Endodermal cell (in vitro differentiated cells): ENCODE measurements around the gene TSPAN9. TPM values are rescaled to one million over a fixed set of nuclear protein-coding genes. Genes with fewer than 3 reads are reported as not detected.

Experiments used
- DNase-seq: peaks from one replicate; pipeline ENCODE4 v3.0.0-alpha.2; 2017
- H3K27ac ChIP-seq: 2 replicates; pipeline ENCODE4 v1.5.1; 2013; ENCODE audit warnings: mild to moderate bottlenecking, low read depth, low read length, moderate library complexity
- H3K27me3 ChIP-seq: 2 replicates; pipeline ENCODE4 v1.6.1; 2013; ENCODE audit warnings: mild to moderate bottlenecking, low read length, moderate library complexity; ENCODE audit not compliant: insufficient read depth, control insufficient read depth, poor library complexity, severe bottlenecking
- H3K36me3 ChIP-seq: 2 replicates; pipeline ENCODE4 v1.7.0; 2013; ENCODE audit warnings: mild to moderate bottlenecking, low read length, moderate library complexity; ENCODE audit not compliant: control insufficient read depth, insufficient read depth
- H3K4me1 ChIP-seq: one replicate; pipeline ENCODE4 v1.7.0; 2013; ENCODE audit warnings: low read length; ENCODE audit not compliant: control insufficient read depth, insufficient read depth
- H3K4me3 ChIP-seq: 2 replicates; pipeline ENCODE4 v1.5.1; 2013; ENCODE audit warnings: mild to moderate bottlenecking, low read length, moderate library complexity
- H3K9ac ChIP-seq: 2 replicates; pipeline ENCODE4 v1.6.1; 2013; ENCODE audit warnings: mild to moderate bottlenecking, low read length, moderate library complexity; ENCODE audit not compliant: poor library complexity, severe bottlenecking; ENCODE audit errors: extremely low read depth
- H3K9me3 ChIP-seq: 2 replicates; pipeline ENCODE4 v1.6.1; 2013; ENCODE audit warnings: mild to moderate bottlenecking, low read length, moderate library complexity; ENCODE audit not compliant: control insufficient read depth
- H3K27ac Mint-ChIP-seq: 2 replicates; pipeline ENCODE4 v1.8.0; 2020; ENCODE audit warnings: mixed read lengths
- H3K27me3 Mint-ChIP-seq: 2 replicates; pipeline ENCODE4 v1.8.0; 2021; ENCODE audit warnings: mild to moderate bottlenecking, mixed read lengths; ENCODE audit not compliant: insufficient read depth
- H3K36me3 Mint-ChIP-seq: 2 replicates; pipeline ENCODE4 v1.8.0; 2020; ENCODE audit warnings: low read depth, mixed read lengths
- H3K4me1 Mint-ChIP-seq: 2 replicates; pipeline ENCODE4 v1.8.0; 2020; ENCODE audit warnings: mixed read lengths
- H3K4me3 Mint-ChIP-seq: 2 replicates; pipeline ENCODE4 v1.8.0; 2020; ENCODE audit warnings: mild to moderate bottlenecking, moderate library complexity, mixed read lengths
- H3K9me3 Mint-ChIP-seq: 2 replicates; pipeline ENCODE4 v1.8.0; 2020; ENCODE audit warnings: mild to moderate bottlenecking, mixed read lengths
- WGBS, 2 experiments: methylation state at CpG; one replicate each; pipeline versions ENCODE4 v1.1.5 to v1.1.7; 2013; ENCODE audit warnings: missing lambda C conversion rate in 2 of 2, mixed read lengths in 1 of 2; ENCODE audit not compliant: insufficient coverage in 1 of 2, insufficient read length in 1 of 2; 5-methylcytosine and 5-hydroxymethylcytosine counted together
- total RNA-seq, 2 donors: library from RNA; stranded (reverse); fragmentation: NEBNext Ultra II Directional in 1 of 2; extraction: Animal tissue kit (Norgen Biotek cat#: 25700) in 1 of 2; gene quantifications; 2 replicates in 1 of 2; 3 replicates in 1 of 2; pipeline ENCODE4 v1.2.1, GENCODE V29; 2021
- TF ChIP-seq, protein P1 (sequence below): fragments of 200-600 bp; sonication (generic); conservative IDR thresholded peaks from 2 replicates; pipeline ENCODE4 v1.5.0; 2021; ENCODE audit warnings: antibody characterized with exemption, mild to moderate bottlenecking

TSPAN9 gene
- total RNA-seq, 2 donors from 2014 or later, result 31.9 to 80.8 TPM

DNA sequence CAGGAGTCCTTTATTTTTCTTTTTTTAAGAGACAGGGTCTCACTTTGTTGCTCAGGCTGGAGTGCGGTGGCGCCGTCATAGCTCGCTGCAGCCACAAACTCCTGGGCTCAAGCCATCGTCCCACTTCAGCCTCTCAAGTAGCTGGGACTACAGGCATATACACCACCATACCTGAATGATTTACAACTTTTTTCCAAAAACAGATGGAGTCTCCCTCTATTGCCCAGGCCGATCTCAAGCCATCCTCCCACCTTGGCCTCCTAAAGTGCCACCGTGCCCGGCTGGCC is 205.1 kb downstream of the TSPAN9 start:
- no peaks in the 10 kb centered on the region for H3K36me3 ChIP-seq
- H3K9me3 ChIP-seq, result no peaks in the 10 kb centered on the region
- H3K4me3 Mint-ChIP-seq, result no peak overlapping the region
- no peak overlapping the region for H3K4me3 ChIP-seq
- H3K27me3 Mint-ChIP-seq, result no peaks in the 10 kb centered on the region
- H3K4me1 ChIP-seq, result no peaks in the 10 kb centered on the region
- peak overlapping the region; percentile 74 for H3K27ac Mint-ChIP-seq
- no peak overlapping the region for H3K9ac ChIP-seq
- no peaks in the 10 kb centered on the region for H3K4me1 Mint-ChIP-seq
- peaks cover 35% of the 10 kb centered on the region for H3K36me3 Mint-ChIP-seq
- H3K27ac ChIP-seq, result no peak overlapping the region
- 96 to 97% methylated on average over 8 of the region's 8 CpGs for WGBS, 2 experiments
- TF ChIP-seq, protein P1, sequence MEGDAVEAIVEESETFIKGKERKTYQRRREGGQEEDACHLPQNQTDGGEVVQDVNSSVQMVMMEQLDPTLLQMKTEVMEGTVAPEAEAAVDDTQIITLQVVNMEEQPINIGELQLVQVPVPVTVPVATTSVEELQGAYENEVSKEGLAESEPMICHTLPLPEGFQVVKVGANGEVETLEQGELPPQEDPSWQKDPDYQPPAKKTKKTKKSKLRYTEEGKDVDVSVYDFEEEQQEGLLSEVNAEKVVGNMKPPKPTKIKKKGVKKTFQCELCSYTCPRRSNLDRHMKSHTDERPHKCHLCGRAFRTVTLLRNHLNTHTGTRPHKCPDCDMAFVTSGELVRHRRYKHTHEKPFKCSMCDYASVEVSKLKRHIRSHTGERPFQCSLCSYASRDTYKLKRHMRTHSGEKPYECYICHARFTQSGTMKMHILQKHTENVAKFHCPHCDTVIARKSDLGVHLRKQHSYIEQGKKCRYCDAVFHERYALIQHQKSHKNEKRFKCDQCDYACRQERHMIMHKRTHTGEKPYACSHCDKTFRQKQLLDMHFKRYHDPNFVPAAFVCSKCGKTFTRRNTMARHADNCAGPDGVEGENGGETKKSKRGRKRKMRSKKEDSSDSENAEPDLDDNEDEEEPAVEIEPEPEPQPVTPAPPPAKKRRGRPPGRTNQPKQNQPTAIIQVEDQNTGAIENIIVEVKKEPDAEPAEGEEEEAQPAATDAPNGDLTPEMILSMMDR, result no peak
- no peaks in the 10 kb centered on the region for H3K27me3 ChIP-seq
- no peak for DNase-seq
- H3K9me3 Mint-ChIP-seq, result no peaks in the 10 kb centered on the region

DNA sequence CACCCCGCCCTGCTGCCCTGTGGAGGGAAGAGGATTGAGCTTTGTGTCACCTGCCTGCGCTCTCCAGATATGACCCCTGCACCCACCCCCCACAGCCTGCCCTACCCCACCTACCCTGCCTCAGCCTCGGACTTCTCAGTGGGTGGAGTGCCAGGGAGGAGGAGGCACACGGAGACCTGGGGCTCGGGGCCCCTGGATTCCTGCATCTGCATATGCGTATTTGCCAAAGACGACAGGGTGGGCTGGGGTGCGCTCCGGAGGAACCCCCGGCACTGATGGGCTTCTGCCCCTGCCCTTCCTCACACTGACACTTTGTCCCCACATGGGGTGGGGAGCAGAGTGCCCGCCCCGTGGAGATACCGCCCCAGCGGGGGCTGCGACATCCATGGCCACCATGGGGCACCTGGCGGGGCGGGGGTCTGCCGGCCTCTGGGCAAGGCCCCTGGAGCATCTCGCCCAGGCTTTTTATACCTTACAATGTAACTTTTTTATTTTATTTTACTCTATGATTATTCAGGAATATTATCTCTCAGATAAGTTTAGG is 206.0 kb downstream of the TSPAN9 start:
- 90 to 94% methylated on average over 3 to 16 of the region's 19 CpGs for WGBS, 2 experiments
- DNase-seq, result no peak
- peaks cover 35% of the 10 kb centered on the region for H3K36me3 Mint-ChIP-seq
- H3K27ac ChIP-seq, result no peak overlapping the region
- H3K4me3 ChIP-seq, result no peak overlapping the region
- no peaks in the 10 kb centered on the region for H3K27me3 ChIP-seq
- no peaks in the 10 kb centered on the region for H3K9me3 ChIP-seq
- TF ChIP-seq, protein P1, result no peak
- H3K36me3 ChIP-seq, result no peaks in the 10 kb centered on the region
- H3K4me3 Mint-ChIP-seq, result no peak overlapping the region
- H3K27ac Mint-ChIP-seq, result peak overlapping the region; percentile 74
- H3K27me3 Mint-ChIP-seq, result no peaks in the 10 kb centered on the region
- no peaks in the 10 kb centered on the region for H3K4me1 ChIP-seq
- H3K9ac ChIP-seq, result no peak overlapping the region
- no peaks in the 10 kb centered on the region for H3K9me3 Mint-ChIP-seq
- no peaks in the 10 kb centered on the region for H3K4me1 Mint-ChIP-seq

DNA sequence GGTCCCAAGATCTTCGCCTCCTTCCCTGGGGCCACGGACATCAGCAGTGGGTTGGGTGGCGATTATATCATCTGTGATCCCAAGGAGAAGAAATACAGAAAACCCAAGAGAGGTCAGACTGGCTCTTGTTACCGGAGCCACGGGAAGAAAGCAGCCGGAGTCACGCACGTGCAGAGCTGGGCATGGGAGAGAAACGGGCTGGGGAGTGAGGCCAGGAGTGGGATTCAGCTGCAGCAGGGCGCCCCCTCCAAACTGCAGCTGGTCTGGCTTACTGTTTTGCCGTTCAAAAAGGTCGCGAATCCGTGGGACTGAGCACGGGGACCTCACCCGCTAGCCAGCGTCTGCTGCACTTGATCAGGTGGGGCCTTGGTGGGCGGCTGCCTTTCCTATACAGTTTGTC is 207.2 kb downstream of the TSPAN9 start:
- DNase-seq, result no peak
- 88 to 91% methylated on average over 10 to 18 of the region's 18 CpGs for WGBS, 2 experiments
- H3K27me3 Mint-ChIP-seq, result no peaks in the 10 kb centered on the region

More for the DNA sequence above, 207.2 kb downstream of the TSPAN9 start:
- H3K4me3 ChIP-seq, result no peak overlapping the region
- TF ChIP-seq, protein P1, result no peak
- no peaks in the 10 kb centered on the region for H3K9me3 Mint-ChIP-seq
- no peak overlapping the region for H3K9ac ChIP-seq
- no peaks in the 10 kb centered on the region for H3K27me3 ChIP-seq
- H3K4me3 Mint-ChIP-seq, result no peak overlapping the region
- H3K4me1 Mint-ChIP-seq, result peaks cover 5% of the 10 kb centered on the region
- no peak overlapping the region for H3K27ac ChIP-seq
- peaks cover 27% of the 10 kb centered on the region for H3K36me3 Mint-ChIP-seq
- no peaks in the 10 kb centered on the region for H3K4me1 ChIP-seq
- H3K36me3 ChIP-seq, result no peaks in the 10 kb centered on the region
- no peaks in the 10 kb centered on the region for H3K9me3 ChIP-seq
- peak overlapping the region; percentile 2 for H3K27ac Mint-ChIP-seq
